Hepatocyte (in vitro differentiated cells): ENCODE measurements around the gene WDR89. TPM values are rescaled to one million over a fixed set of nuclear protein-coding genes. Genes with fewer than 3 reads are reported as not detected.

Source experiments
- DNase-seq: peaks from one replicate; pipeline ENCODE4 v3.0.0-alpha.2; 2016; ENCODE audit warnings: low spot score
- H2AFZ ChIP-seq: fragments of 200-600 bp; sonication (generic); 2 replicates; pipeline ENCODE4 v1.6.0; 2016; ENCODE audit warnings: antibody characterized with exemption, mild to moderate bottlenecking
- H3K27ac ChIP-seq: fragments of 200-600 bp; sonication (generic); 2 replicates; pipeline ENCODE4 v1.5.1; 2016; ENCODE audit warnings: mild to moderate bottlenecking
- H3K27me3 ChIP-seq: fragments of 200-600 bp; sonication (generic); 2 replicates; pipeline ENCODE4 v1.6.1; 2016
- H3K36me3 ChIP-seq: fragments of 200-600 bp; sonication (generic); replicated peaks from 2 replicates; pipeline ENCODE4 v1.5.1; 2016; ENCODE audit warnings: low read depth; ENCODE audit not compliant: insufficient read depth
- H3K4me1 ChIP-seq: fragments of 200-600 bp; sonication (generic); 2 replicates; pipeline ENCODE4 v1.5.1; 2016; ENCODE audit warnings: mild to moderate bottlenecking, moderate library complexity; ENCODE audit not compliant: insufficient read depth
- H3K4me2 ChIP-seq: fragments of 200-600 bp; sonication (generic); 2 replicates; pipeline ENCODE4 v1.6.0; 2016
- H3K4me3 ChIP-seq: fragments of 200-600 bp; sonication (generic); 2 replicates; pipeline ENCODE4 v1.5.1; 2016; ENCODE audit warnings: mild to moderate bottlenecking
- H3K79me2 ChIP-seq: fragments of 200-600 bp; sonication (generic); 2 replicates; pipeline ENCODE4 v1.6.0; 2017; ENCODE audit warnings: mild to moderate bottlenecking
- H3K9me2 ChIP-seq: fragments of 200-600 bp; sonication (generic); replicated peaks from 2 replicates; pipeline ENCODE4 v1.6.0; 2017; ENCODE audit warnings: mild to moderate bottlenecking; ENCODE audit not compliant: insufficient read depth
- H3K9me3 ChIP-seq: fragments of 200-600 bp; sonication (generic); 2 replicates; pipeline ENCODE4 v1.5.1; 2016; ENCODE audit warnings: low read depth, mild to moderate bottlenecking
- H4K20me1 ChIP-seq: fragments of 200-600 bp; sonication (generic); 2 replicates; pipeline ENCODE4 v1.6.0; 2016; ENCODE audit warnings: mild to moderate bottlenecking; ENCODE audit not compliant: insufficient read depth, poor library complexity, severe bottlenecking
- CTCF ChIP-seq: fragments of 200-600 bp; sonication (generic); IDR thresholded peaks from 2 replicates; pipeline ENCODE4 v1.5.1; 2016; ENCODE audit warnings: antibody characterized with exemption, mild to moderate bottlenecking; ENCODE audit not compliant: poor library complexity
- EZH2 ChIP-seq: fragments of 200-600 bp; sonication (generic); IDR thresholded peaks from 2 replicates; pipeline ENCODE4 v1.6.1; 2016; ENCODE audit warnings: antibody characterized with exemption, mild to moderate bottlenecking, borderline replicate concordance
- EZH2phosphoT487 ChIP-seq: fragments of 200-600 bp; sonication (generic); IDR thresholded peaks from one replicate; pipeline ENCODE4 v1.6.1; 2018; ENCODE audit warnings: antibody characterized with exemption, mild to moderate bottlenecking, low read depth, moderate library complexity; ENCODE audit not compliant: unreplicated experiment, severe bottlenecking
- WGBS: methylation state at CpG from one replicate; pipeline ENCODE4 v1.1.6; 2016; ENCODE audit warnings: low lambda C conversion rate; ENCODE audit errors: missing lambda C conversion rate; 5-methylcytosine and 5-hydroxymethylcytosine counted together
- polyA plus RNA-seq: library from polyadenylated mRNA; unstranded; fragments of >200 nt; fragmentation: Nextera tagmentation; extraction: Ambion mirVana; gene quantifications from 2 replicates; pipeline ENCODE4 v1.2.1, GENCODE V29; 2016
- small RNA-seq: library from RNA; depleted of rRNA; stranded (forward); fragments of <200 nt; gene quantifications from one replicate; pipeline ENCODE3, GENCODE V24; 2014
- total RNA-seq: library from RNA; depleted of rRNA; stranded (reverse); fragments of >200 nt; gene quantifications from 2 replicates; pipeline ENCODE4 v1.2.3, GENCODE V29; 2014

Gene WDR89
- total and polyA plus RNA-seq, 2 experiments from 2014 or later = 3.9 to 14.6 TPM

- WGBS = 73% methylated on average over 8 of the region's 8 CpGs
- no peaks in the 10 kb centered on the region for H4K20me1 ChIP-seq
- TF ChIP-seq CTCF = no peak
- TF ChIP-seq EZH2 = no peak
- TF ChIP-seq EZH2phosphoT487 = no peak
- no peaks in the 10 kb centered on the region for H3K27me3 ChIP-seq
- H3K36me3 ChIP-seq = no peaks in the 10 kb centered on the region
- no peak for DNase-seq
- no peak overlapping the region for H2AFZ ChIP-seq
- peaks cover 4% of the 10 kb centered on the region for H3K79me2 ChIP-seq
- no peaks in the 10 kb centered on the region for H3K4me1 ChIP-seq
- no peak overlapping the region for H3K4me3 ChIP-seq
- H3K4me2 ChIP-seq = no peak overlapping the region
- no peaks in the 10 kb centered on the region for H3K9me2 ChIP-seq
- H3K27ac ChIP-seq = no peak overlapping the region
- no peaks in the 10 kb centered on the region for H3K9me3 ChIP-seq
Measured at GRCh38 chr14:63547798-63548335, 93.8 kb downstream of the WDR89 start.

Small RNA genes lying within 50 kb of the gene (small RNA-seq; reads per million reads assigned to genes)
- gene RF00012 = not detected
- not detected for gene RF00019
- not detected for gene RNU6-1162P
- gene RNU6-597P = not detected

Other genes with a start within 250 kb of the WDR89 start
- 26.3 and 31.4 TPM in 2 replicates for gene PPP2R5E, start 98.5 kb downstream of the WDR89 start, total RNA-seq
- 25.6 and 30.9 TPM in 2 replicates for gene PPP2R5E, start 98.5 kb downstream of the WDR89 start, polyA plus RNA-seq
- gene SGPP1, start 86.2 kb upstream of the WDR89 start, total RNA-seq = 19.8 and 23.9 TPM in 2 replicates
- 12.0 and 17.8 TPM in 2 replicates for gene SGPP1, start 86.2 kb upstream of the WDR89 start, polyA plus RNA-seq
- gene SYNE2, start 211.1 kb upstream of the WDR89 start, total RNA-seq = 58.6 and 59.8 TPM in 2 replicates
- gene SYNE2, start 211.1 kb upstream of the WDR89 start, polyA plus RNA-seq = 21.0 and 24.5 TPM in 2 replicates